AG04449 (cell line): ENCODE data around the gene GNPTAB.

ENCODE experiments used
- CTCF ChIA-PET: fragments of 350-600 bp; formaldehyde crosslinking; extraction: SDS; loops from one replicate; lab custom pipeline; 2021; ENCODE audit warnings: antibody characterized with exemption; lab: Yijun Ruan, JAX
- POLR2A ChIA-PET: fragments of 400-600, 350-600 bp; formaldehyde crosslinking; extraction: SDS; loops from one replicate; lab custom pipeline; 2020; ENCODE audit warnings: antibody characterized with exemption, inconsistent platforms; lab: Yijun Ruan, JAX
- DNase-seq: peaks from one replicate; pipeline ENCODE4 v3.0.0-alpha.2; 2010; ENCODE audit warnings: low read depth, low spot score
- H3K4me3 ChIP-seq: 2 replicates; pipeline ENCODE4 v1.5.1; 2011; ENCODE audit warnings: low read depth, mild to moderate bottlenecking, control low read depth, low read length
- TF ChIP-seq, protein P1 (sequence below): IDR thresholded peaks from one replicate; pipeline ENCODE4 v1.5.1; 2011; ENCODE audit warnings: mild to moderate bottlenecking, moderate library complexity, low read length, control low read depth, inconsistent platforms; ENCODE audit not compliant: insufficient read depth; ENCODE audit errors: missing control alignments

Gene GNPTAB

DNA sequence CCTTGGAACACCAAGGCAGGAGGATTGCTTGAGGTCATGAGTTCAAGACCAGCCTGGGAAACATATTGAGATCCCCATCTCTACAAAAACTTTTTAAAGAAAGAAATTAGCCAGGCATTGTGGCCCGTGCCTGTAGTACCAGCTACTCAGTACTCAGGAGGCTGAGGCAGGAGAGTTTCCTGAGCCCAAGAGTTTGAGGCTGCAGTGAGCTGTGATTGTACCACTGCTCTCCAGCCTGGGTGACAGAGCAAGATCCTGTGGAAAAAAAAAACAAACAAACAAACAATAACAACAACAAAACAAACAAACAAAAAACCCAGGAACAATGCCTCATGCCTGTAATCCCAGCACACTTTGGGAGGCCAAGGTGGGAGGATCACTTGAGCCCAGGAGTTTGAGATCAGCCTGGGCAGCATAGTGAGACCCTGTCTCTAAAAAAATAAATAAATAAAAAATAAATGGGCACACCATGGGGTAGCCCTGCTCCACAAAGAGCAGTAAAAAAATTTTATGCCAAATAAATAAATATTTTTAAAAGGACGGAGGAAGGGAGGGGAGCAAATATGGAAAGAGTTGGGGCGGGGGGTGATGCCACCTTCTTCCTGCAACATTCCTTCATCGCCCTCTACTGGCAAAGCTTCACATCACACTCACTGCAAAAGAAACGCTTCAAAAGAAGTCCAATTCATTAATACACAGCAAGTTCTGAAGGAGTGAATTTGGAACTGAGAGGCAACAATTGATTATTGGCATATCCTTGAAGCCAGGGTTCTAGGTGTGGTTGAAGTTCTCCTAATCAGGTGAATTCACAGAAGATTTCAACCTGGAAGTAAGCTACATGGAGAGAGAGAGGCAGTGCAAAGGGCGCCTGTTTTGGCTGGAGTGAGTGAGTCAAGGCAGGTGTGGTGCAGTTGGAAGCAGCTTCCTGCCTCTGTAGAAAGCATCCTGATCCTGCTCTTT is 8.8 kb upstream of the GNPTAB start:
- H3K4me3 ChIP-seq, result no peak overlapping the region
- CTCF ChIA-PET, result interaction anchor here (0.6 to 8.7 kb wide), 31 partner anchors 8 to 732 kb away, joined by 3 to 126 read pairs (median 6); partner anchors contain the start of gene GNPTAB
- POLR2A ChIA-PET, result interaction anchor here (0.6 kb wide), 1 partner anchor 45 kb away, joined by 3 read pairs; no protein-coding TSS in a partner anchor
- TF ChIP-seq, protein P1, sequence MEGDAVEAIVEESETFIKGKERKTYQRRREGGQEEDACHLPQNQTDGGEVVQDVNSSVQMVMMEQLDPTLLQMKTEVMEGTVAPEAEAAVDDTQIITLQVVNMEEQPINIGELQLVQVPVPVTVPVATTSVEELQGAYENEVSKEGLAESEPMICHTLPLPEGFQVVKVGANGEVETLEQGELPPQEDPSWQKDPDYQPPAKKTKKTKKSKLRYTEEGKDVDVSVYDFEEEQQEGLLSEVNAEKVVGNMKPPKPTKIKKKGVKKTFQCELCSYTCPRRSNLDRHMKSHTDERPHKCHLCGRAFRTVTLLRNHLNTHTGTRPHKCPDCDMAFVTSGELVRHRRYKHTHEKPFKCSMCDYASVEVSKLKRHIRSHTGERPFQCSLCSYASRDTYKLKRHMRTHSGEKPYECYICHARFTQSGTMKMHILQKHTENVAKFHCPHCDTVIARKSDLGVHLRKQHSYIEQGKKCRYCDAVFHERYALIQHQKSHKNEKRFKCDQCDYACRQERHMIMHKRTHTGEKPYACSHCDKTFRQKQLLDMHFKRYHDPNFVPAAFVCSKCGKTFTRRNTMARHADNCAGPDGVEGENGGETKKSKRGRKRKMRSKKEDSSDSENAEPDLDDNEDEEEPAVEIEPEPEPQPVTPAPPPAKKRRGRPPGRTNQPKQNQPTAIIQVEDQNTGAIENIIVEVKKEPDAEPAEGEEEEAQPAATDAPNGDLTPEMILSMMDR, result peak; percentile 82
- no peak for DNase-seq

DNA sequence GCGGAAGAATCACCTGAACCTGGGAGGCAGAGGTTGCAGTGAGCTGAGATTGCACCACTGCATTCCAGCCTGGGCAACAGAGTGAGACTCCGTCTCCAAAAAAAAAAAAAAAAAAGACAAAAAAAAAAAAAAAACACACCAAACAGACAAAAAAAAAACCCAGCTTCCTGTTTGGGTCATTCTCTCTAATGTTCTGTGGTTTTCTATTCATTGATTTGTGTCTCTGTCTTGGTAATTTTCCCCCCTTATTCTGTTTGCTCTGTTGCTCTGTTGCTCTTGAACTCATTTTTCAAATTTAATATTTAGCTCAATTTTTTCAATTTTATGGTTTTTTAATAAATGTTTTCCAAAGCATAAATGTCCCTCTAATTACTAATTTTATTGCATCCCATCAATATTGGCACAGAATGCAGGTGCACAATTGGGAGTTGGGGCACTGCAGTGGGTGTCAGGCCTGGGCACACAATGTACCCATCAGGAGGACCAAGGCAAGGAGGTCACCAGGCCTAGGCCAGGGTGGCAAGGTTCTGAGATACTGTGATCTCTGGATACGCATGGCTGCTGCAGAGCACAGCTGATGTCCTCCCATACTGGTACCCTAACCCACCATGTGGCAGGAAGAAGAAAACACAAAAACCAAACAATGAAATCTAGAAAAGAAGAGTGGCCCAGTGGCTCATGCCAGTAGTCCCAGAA is 8.0 kb upstream of the GNPTAB start:
- DNase-seq, result no peak
- no peak overlapping the region for H3K4me3 ChIP-seq
- TF ChIP-seq, protein P1, result no peak
- POLR2A ChIA-PET, result no interaction called here
- CTCF ChIA-PET, result interaction anchor here (0.7 to 8.7 kb wide), 18 partner anchors 9 to 78 kb away, joined by 3 to 126 read pairs (median 10); partner anchors contain the start of genes DRAM1 and GNPTAB

DNA sequence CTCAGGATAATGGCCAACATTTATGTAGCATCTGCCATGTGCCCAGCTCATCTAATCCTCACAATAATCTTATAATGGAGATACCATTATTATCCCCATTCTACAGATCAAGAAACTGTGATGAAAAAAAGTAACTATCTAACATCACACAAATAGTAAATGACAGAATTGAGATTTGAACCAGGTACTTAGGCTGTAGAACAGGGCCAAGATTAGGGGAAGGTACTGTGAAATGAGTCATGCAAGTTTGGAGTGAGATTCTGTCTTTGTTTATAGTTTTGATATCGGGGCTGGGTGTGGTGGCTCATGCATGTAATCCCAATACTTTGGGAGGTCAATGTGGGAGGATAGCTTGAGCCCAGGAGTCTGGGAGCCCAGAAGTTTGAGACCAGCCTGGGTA is 1.3 kb upstream of the GNPTAB start:
- DNase-seq, result no peak
- ChIA-PET POLR2A (no interaction called here), CTCF (interaction anchor here (1.0 to 9.8 kb wide), 10 partner anchors 10 to 425 kb away, joined by 3 to 126 read pairs (median 8); partner anchors contain the start of gene ARL1)
- TF ChIP-seq, protein P1, result no peak
- no peak overlapping the region for H3K4me3 ChIP-seq

DNA sequence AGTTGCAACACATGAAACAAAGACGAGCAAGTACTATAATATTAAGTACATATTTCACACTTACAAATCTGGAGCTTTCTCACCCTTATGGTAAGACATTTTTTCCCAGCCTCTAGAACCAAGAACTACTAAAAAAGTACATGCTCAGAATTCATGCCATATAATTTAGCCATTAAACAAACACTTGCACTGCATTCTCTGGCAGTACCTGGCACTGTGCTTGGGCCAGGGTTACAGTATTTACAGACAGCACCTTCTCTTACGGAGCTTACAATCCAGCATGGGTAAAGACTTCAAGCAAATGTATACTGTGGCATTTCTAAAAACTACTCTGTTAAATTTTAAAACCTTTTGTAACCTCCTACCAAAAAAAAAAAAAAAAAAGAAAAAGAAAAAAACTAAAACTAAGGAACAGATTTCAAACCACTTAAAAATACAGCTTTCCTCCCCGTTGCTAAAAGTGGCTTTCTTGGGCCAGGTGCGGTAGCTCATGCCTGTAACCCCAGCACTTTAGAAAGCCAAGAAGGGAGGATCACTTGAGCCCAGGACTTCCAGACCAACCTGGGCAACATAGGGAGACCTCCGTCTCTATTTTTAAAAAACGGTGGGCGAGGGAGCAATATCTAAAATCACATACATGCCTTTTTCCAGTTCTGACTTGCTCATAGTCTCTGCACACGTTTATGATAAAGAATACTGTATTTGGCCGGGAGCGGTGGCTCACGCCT is 956 bp downstream of the GNPTAB start:
- peak overlapping the region; percentile 97 for H3K4me3 ChIP-seq
- ChIA-PET POLR2A (interaction anchor here (0.6 to 1.7 kb wide), 3 partner anchors 36 to 781 kb away, joined by 3 to 6 read pairs (median 3); no protein-coding TSS in a partner anchor), CTCF (interaction anchor here (0.7 to 9.8 kb wide), 27 partner anchors 12 to 435 kb away, joined by 3 to 126 read pairs (median 6); no protein-coding TSS in a partner anchor)
- TF ChIP-seq, protein P1, result no peak
- no peak for DNase-seq

DNA sequence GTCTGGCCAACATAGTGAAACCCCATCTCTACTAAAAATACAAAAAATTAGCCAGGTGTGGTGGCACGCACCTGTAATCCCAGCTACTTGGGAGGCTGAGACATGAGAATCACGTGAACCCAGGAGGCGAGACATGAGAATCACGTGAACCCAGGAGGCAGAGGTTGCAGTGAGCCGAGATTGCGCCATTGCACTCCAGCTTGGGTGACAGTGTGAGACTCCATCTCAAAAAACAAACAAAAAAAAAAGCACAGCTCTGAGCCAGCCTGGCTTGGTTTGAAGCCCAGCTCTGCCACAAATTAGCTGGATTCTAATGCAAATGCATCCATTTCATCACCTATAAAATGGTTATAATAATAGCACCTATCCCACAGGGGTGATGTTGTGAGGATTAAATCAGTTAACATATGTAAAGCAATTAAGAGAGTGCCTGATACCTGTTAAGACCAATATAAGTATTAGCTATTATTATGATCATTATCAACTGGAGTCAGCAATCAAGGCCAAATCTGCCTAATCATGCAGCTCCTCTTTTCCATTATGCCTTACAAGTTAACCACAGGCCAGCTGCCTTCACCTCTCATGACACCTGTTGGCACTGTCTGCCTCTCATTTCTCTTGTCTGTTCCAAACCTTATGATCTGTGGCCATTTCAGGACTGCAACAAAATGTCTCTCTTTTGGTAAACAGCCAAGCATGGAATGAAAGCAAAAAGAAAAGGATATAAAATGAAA is 2.1 kb downstream of the GNPTAB start:
- no peak for DNase-seq
- ChIA-PET POLR2A (no interaction called here), CTCF (interaction anchor here (0.7 to 9.8 kb wide), 9 partner anchors 11 to 414 kb away, joined by 3 to 126 read pairs (median 18); no protein-coding TSS in a partner anchor)
- H3K4me3 ChIP-seq, result no peak overlapping the region
- TF ChIP-seq, protein P1, result no peak
